GM21515 (cell line): Measurements from ENCODE around the gene ST6GAL1.
"Not testable (repeated sequence)": the region's sequence is repeated elsewhere in the genome, so short reads cannot be mapped to it uniquely, and the experiment has no call there.

ENCODE experiments used
- ATAC-seq: cut with Tn5 transposase; IDR thresholded peaks from one replicate; pipeline ENCODE4 v1.9.1; 2021; ENCODE audit not compliant: unreplicated experiment

ST6GAL1 gene

DNA sequence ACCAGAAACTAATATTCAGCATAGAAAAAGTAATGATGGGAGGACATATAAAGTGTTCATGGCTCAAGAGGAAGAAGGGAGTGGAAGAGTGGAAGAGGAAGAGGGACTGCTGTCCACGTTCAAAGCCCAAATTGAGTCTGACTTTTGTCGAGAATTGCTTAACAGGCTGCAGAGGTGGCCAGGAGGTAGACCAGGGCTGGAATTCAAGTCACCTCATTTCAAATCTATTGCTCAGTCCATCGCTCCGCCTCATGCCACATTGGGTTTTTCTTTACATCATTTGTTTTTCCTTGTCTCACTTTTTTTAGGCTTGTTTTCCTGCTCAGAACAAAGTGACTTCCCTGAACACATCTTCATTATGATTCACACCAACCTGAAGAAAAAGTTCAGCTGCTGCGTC, 112.0 kb downstream of the ST6GAL1 start:
- ATAC-seq = no peak

DNA sequence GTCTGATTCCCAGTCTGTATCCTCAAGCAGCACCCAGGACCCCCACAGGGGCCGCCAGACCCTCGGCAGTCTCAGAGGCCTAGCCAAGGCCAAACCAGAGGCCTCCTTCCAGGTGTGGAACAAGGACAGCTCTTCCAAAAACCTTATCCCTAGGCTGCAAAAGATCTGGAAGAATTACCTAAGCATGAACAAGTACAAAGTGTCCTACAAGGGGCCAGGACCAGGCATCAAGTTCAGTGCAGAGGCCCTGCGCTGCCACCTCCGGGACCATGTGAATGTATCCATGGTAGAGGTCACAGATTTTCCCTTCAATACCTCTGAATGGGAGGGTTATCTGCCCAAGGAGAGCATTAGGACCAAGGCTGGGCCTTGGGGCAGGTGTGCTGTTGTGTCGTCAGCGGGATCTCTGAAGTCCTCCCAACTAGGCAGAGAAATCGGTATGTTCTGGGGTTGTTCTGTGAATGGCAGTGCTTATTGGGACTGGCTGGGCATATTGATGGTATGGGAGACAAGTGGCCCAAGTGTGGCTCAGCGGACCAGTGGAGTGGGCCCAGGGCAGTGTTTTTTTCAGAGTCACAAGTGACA, 112.6 kb downstream of the ST6GAL1 start:
- no peak for ATAC-seq

DNA sequence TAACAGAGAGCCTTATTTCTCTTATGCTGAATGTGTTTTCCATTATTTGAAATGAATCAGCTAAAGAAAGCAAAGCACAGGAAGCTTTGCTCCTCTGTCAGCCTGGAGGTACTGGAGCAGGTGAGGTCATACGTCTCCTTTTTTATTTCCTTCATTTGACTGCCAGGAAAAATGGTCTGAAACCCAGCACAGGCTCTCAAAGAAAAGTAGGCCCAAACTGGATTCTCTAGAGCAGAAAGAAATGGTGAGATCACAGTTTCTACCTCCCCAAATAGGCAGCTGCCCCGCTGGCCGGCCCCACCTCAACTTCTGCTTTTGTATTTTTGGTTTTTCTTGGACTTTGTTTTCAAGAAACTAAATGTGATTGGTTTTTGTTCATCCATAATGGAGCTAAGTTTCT, 113.9 kb downstream of the ST6GAL1 start:
- peak; percentile 70 for ATAC-seq

DNA sequence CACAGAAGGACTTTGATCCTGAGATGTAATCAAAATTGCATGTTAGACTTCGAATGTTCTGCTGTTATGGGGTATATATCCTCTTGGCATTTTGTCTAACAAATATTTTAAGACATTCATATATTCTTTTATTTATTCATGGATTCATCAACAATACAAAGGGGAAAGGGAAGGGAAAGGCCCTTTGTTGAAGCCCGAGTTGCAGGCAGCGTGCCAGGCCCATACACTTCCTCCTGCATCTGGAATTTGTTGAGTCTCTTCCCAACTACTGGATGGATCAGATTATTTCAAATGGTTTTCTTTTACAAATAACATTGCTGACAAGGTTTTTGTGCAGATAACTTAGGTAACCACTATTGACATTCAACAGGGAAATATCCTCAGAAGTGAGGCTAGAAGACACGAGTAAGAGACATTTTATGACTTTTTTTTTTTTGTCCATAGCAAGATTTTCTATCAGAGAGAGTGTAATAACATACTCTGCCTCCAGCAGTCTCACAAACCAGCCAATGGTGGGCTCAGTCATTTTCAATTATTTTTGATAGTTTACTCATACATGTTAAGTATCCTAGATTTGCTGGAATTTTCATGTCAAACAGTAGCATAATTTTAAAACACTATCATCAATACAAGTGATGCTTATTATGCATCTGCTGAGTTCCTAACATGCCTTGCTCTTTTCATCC, 114.7 kb downstream of the ST6GAL1 start:
- ATAC-seq = no peak

DNA sequence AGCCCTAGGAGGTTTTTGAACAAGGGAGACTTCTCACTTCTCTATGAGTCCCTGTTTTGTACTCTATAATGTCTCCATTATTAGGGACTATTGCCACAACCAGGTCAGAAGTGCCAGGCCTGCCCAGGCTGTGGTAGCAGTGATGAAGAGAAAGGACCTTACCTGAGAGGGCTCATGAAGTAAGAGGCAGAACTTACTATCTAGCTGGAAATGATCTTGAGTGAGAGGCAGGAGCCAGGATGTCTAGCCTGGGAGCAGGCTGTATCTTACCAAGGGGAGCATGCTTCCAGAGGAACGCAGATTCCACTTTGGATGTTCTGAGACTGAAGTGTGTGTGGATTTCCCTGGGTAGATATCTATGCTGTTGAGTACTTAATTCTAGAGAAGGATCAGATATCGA, 115.7 kb downstream of the ST6GAL1 start:
- no peak for ATAC-seq

DNA sequence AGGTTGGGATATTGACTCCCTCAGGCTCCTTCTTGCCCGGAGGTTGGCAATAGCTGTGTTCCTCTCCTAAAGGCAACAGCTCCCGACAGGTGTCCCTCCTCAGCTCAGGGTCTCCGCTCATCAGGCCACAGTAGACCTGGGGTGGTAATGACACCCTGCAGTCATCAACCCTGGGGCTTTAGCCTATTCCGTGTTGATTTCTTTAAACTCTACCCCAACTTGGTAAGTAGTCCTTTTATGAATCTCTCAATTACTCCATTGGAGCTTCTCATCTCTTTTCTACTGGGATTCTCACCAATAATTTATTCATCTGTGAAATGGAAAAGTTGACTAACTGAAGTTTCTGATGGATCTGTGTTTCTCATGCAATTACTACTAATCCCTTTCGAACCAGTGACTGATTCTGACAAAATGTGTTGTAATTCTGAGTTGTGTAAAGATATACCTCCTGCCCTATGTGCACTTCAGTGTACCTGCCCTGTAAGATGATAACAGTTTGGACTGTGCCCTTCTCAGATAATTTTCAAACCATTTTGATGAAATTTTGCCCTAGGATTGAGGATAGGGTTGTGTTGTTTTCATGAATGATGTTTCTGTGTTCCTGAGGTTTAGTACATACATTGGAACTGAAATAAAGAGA, 119.3 kb downstream of the ST6GAL1 start:
- ATAC-seq = no peak

DNA sequence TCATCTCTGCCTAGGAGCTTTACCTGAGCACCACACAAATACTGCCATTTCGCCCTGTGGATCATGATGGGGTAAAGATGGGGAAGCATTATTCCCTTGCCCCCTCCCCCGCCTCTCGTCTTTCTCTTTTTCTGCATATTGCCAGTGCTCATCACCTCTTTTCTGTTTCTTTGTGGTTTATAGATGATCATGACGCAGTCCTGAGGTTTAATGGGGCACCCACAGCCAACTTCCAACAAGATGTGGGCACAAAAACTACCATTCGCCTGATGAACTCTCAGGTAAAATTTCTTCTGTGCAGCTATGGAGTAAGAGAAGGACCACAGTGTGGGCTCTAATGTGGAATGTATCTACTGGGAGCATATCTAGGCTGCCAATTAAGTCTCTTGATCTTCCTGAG, 120.7 kb downstream of the ST6GAL1 start:
- ATAC-seq = no peak

DNA sequence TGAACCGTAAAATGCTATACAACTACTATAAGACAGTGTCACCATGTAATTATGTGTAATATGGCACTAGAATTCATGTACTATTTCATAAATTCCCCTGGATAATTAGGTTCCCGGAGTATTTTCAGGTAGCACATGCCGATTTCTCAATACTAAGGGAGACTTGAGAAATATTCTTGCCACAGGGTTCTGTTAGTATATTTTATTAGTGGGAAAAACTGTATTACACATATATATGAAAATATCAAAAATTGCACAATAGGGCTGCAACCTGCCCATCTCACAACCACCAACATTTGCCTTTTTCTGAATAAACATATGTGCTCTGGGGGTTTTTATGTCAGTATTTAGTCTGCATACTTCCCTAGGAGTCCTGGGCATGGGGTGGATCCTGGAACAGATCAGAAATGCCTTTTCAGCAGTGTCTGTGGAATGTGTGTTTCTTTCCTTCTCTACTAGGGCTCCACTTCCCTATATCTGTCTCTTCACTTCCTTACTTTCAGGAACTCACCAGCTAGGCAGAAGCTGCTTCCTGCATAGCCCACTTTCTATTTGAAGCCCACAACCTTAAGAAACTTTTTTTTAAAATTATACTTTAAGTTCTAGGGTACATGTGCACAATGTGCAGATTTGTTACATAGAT, 121.5 kb downstream of the ST6GAL1 start:
- ATAC-seq = no peak

DNA sequence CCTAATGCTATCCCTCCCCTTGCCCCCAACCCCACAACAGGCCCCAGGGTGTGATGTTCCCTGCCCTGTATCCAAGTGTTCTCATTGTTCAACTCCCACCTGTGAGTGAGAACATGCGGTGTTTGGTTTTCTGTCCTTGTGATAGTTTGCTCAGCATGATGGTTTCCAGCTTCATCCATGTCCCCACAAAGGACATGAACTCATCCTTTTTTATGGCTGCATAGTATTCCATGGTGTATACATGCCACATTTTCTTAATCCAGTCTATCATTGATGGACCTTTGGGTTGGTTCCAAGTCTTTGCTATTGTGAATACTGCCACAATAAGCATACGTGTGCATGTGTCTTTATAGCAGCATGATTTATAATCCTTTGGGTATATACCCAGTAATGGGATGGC, 122.1 kb downstream of the ST6GAL1 start:
- ATAC-seq = not testable (repeated sequence)

DNA sequence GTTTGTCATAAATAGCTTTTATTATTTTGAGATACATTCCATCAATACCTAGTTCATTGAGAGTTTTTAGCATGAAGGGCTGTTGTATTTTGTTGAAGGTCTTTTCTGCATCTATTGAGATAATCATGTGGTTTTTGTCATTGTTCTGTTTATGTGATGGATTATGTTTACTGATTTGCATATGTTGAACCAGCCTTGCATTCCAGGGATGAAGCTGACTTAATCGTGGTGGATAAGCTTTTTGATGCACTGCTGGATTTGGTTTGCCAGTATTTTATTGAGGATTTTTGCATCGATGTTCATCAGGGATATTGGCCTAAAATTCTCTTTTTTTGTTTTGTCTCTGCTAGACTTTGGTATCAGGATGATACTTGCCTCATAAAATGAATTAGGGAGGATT, 124.1 kb downstream of the ST6GAL1 start:
- ATAC-seq = not testable (repeated sequence)

DNA sequence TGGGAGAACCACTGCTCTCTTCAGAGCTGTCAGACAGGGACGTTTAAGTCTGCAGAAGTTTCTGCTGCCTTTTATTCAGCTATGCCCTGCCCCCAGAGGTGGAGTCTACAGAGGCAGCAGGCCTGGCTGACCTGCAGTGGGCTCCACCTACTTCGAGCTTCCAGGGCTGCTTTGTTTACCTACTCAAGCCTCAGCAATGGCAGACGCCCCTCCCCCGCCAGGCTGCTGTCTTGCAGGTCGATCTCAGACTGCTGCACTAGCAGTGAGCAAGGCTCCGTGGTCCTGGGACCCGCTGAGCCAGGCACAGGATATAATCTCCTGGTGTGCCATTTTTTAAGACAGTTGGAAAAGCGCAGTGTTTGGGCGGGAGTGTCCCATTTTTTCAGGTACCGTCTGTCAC, 127.5 kb downstream of the ST6GAL1 start:
- ATAC-seq = not testable (repeated sequence)

DNA sequence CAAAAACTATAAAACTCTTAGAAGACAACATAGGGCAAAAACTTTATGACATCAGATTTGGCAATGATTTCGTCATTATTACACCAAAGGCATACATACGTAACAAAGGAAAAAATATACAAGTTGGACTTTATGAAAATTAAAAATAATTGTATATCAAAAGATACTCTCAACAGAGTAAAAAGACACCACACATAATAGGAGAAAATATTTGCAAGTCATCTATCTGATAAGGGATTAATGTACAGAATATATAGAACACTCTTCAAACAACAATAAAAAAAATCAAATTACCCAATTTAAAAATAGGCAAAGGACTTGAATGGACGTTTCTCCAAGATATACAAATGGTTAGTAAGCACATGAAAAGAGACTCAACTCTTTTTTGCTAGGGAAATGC, 131.4 kb downstream of the ST6GAL1 start:
- no peak for ATAC-seq

DNA sequence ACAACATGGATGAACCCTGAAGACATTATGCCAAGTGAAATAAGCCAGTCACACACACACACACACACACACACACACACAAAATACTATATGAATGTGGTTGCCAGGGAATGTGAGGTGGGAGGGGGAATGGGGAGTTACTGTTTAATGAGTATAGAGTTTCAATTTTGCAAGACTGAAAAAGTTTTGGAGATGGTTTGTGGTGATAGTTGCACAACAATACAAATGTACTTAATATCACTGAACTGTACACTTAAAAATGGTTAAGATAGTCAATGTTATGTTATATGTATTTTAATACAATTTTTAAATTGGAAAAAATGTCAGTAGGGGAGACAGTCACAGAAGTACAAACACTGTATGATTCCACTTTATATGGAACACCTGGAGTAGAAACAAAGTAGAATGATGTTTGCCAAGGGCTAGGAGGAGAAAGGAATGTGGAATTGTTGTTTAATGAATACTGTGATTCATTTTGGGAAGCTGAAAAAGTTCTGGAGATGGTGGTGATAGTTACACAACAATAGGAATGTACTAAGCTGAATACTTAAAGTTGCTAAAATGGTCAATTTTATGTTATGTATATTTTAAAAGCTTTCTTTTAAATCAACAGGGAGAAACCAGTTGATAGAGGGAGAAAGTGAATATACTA, 132.3 kb downstream of the ST6GAL1 start:
- no peak for ATAC-seq

DNA sequence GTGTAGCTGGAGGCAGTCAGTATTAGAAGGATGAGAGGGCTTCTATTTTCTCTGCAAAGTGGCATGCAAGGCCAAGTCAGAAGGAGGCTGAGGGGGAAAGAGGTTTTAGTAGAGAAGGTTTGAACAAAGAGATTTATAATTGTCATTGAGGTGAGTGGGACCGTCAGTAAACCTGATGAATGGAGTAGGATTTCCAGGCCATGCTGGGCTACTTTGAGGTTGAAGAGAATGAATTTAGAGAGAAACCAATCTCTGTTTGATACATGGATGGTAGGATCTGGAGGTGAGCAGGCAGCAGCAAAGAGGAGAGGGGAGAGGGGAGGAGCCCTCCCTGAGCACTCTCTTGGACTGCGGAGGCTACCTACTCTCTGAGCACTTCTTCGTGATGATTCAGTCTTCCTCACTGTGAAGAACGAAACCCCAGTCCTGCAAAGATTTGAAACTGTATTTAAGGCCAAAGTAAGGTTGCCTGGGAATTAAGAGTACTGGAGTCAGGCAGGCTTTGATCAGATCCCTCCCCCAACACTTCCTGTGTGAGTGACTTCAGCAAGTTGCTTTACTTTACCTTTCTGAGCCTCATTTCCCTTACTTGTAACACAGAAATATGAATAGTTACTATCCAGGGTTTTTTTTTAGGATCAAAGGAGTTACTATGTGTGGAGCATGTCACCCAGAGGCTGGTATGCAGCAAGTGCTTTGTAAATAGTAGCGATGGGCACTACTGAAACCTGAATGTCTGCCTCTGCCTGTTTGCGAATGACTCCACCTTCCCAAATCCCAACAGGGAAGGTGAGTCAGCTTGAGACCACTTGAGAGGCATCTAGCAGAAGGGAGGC, 133.2 kb downstream of the ST6GAL1 start:
- ATAC-seq = no peak

DNA sequence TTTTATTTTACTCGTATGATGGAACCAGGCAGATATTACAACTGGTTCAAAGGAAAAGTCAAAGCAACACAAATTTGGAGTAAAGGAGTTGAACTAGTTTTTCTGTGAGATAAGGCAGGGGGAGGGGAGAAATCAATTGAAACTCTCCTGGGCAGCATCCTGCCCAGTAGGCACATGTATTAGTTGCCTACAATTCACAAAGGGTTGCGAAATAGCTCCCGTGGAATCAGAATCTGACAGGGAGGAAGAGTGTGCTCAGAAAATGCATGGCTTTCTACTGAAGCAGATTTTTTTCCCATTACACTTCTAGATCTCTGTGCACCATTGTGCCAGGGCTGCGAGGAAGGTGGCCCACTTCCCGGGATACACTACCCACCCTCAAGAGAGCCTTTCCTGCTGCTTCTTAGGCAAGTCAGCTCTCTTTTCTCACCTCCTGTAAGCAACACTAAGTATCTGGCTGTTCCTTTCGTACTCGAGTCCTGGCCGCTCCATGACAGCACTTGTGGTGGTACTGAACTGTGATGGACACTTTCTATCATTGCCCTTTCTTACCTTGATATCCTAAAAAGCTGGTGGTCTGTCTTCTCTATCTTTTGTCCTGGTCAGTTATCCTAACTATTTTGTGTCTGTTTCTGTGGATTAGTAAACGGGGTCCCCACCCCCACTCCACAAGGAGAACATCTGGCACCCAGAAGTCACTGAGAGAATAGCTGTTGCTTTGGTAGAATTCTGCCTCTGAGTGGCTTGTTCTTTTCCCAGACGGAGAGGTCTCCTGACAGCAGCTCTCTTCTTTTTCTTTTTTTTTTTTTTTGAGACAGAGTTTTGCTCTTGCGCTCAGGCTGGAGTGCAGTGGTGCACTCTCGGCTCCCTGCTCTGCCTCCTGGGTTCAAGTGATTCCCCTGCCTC, 134.1 kb downstream of the ST6GAL1 start:
- peak; percentile 8 for ATAC-seq

DNA sequence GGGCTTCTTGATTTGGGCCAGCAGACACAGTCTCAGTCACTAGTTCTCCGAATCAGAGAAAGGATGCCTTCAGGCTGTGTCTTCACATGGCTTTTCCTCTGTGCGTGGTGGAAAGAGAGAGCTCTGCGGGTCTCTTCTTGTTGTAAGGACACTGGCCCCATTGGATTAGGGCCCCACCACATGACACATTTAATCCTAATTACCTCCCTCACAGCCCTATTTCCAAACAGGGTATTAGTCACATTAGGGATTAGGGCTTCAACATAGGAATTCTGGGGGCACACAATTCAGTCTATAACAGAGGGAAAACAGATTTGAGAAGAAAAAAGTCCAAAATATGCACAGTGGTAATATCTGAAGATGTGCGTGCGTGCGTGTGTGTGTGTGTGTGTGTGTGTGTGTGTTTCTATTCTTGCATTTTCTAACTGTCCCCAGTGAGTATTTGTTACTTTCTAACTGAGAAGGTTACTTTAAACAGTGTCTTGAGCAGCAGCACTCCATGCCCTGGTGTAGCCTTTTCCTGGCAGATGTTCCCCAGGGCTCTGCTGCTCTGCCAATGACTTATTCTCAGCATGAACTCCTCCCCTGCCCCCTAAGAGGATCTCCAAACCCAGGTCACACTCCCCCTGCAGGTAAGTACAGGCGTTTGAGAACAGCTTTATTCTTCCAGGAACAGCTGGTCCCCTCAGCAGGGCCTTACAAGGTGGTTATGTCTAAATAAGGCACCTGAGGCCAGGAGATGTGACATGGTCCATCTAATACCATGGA, 136.1 kb downstream of the ST6GAL1 start:
- ATAC-seq = peak; percentile 28

DNA sequence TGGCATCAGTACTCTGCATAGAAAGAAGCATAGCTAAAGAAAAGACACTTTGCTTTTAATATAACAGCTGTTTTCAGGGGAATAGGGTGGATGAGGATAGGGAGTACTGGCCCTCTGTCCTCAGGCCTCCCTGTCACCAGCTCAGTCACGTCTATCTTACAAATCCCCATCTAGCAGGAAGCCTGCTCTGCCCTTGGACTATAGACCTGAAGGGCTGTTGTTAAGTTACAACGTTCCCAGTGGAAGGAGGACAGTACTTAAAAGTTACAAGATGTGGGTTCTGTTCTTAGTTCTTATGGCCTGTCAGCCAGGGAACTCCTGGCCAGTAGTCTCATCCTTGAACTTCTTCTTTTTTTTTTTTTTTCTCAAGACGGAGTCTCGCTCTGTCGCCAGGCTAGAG, 138.5 kb downstream of the ST6GAL1 start:
- ATAC-seq = no peak

DNA sequence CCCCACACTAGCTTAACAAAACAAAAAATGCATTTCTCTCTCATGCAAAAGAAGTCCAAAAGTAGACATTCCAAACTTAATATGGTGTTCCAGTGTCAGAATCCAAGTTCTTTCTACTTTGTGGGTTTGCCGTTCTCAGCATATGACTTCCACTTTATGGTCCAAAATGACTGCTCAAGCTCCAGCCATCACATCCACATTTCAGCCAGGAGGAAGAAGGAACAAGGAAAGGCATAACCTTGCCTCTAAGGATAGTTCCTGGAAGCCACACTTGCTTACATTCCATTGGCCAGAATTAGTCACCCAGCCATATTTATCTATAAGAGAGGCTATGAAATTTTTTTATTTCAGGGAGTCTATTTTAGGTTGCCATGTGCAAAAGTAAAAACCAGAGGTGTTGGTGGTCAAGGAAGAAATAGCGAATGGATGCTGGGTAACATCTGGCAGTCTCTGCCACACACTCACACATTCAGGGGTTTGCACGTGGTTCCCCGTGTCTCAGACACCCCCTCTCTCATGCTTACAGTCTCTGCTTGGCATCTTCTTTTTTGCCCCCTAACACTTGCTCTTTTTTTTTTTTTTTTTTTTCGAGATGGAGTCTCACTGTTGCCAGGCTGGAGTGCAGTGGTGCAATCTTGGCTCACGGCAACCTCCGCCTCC, 139.7 kb downstream of the ST6GAL1 start:
- no peak for ATAC-seq
